ENCODE results near the gene LRRFIP1.

DNA sequence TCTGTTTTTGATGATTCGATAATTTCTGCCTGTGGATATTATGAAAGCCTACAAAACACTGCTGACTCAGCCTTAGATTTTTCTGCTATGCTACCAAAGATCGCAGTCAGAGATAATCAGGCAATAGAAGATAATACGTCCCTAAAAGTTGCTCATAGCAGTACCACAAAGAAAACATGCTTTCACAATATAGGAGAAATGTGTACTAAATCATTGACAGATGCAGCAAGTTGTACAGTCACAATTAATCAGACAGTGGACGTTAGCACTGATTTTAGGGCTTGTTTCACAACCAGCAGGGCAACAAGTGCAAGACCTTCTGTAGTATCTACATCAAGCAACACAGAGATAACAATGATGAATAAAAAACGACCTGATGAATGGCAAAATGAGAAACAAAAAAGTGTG lies 190.7 kb downstream of the LRRFIP1 start:
- no peak for TF ChIP-seq CTCF (IDR thresholded peaks at IDR 0.05 in 8 of 11, conservative IDR thresholded peaks at IDR 0.05 in 3 of 11)
- TF ChIP-seq POLR2A (IDR thresholded peaks at IDR 0.05): no peak

Measured in spleen (tissue), 7 donors.